Right cardiac atrium (tissue), 5 donors: ENCODE results near the gene KSR1. TPM values are rescaled to one million over a fixed set of nuclear protein-coding genes. Genes with fewer than 3 reads are reported as not detected.
A peak's percentile ranks its signal among the peaks of the same experiment; 100 is the strongest.
"Not testable (repeated sequence)": the region's sequence is repeated elsewhere in the genome, so short reads cannot be mapped to it uniquely, and the experiment has no call there.

Experiments
- ATAC-seq, 2 donors: fragments of 200-7000 bp; cut with Tn5 transposase; one replicate each; pipeline versions ENCODE4 v1.8.0 to v1.9.1; 2020; ENCODE audit warnings: moderate library complexity in 2 of 2, mild to moderate bottlenecking in 1 of 2
- DNase-seq, 3 donors: peaks; one replicate each; pipeline ENCODE4 v3.0.0-alpha.2; 2020
- H3K27ac ChIP-seq: one replicate; pipeline ENCODE4 v1.5.1; 2013; ENCODE audit warnings: mild to moderate bottlenecking, low read length, control low read depth, moderate library complexity
- H3K27me3 ChIP-seq: one replicate; pipeline ENCODE4 v1.6.1; 2013; ENCODE audit not compliant: control insufficient read depth, insufficient read depth
- H3K4me1 ChIP-seq: one replicate; pipeline ENCODE4 v1.6.1; 2013; ENCODE audit warnings: low read length; ENCODE audit not compliant: control insufficient read depth, insufficient read depth
- H3K4me3 ChIP-seq: one replicate; pipeline ENCODE4 v1.5.1; 2013; ENCODE audit warnings: low read length, control low read depth
- H3K9me3 ChIP-seq: one replicate; pipeline ENCODE4 v1.6.1; 2013; ENCODE audit warnings: low read length; ENCODE audit not compliant: control insufficient read depth
- WGBS: extraction: QIAGEN DNeasy Blood & Tissue Kit; methylation state at CpG from one replicate; pipeline ENCODE4 v1.1.7; 2013; 5-methylcytosine and 5-hydroxymethylcytosine counted together
- intact Hi-C, 4 donors: fragments of 100-400 bp; cut with DNase I; formaldehyde crosslinking; loops; one replicate each; pipeline versions ENCODE4 v1.11.0 to v1.14.0; 2022 to 2023
- polyA plus RNA-seq: library from polyadenylated mRNA; stranded (reverse); fragments of 200-250 nt; gene quantifications from one replicate; pipeline ENCODE4 v1.2.3, GENCODE V29; 2013
- total RNA-seq, 4 donors: library from RNA; stranded (reverse); fragmentation: NEBNext Ultra II Directional; extraction: Animal tissue kit (Norgen Biotek cat#: 25700); gene quantifications; one replicate each; pipeline ENCODE4 v1.2.1, GENCODE V29; 2021
- donor health status: healthy with polysubstance abuse.
- donor health status: DM: no; HTN: yes; CAD: no.
- donor health status: DM: no; HTN: no; CAD: no.
- donor health status: DM: no; HTN: yes; CAD: no; lungs with severe emphysema.
- donor health status: DM: yes; HTN: yes; CAD: no.

Gene KSR1
- total and polyA plus RNA-seq, 5 donors = 8.7 to 22.7 (median 13.1) TPM

GRCh38 chr17:27463235-27463677 is 7.0 kb downstream of the KSR1 start:
- intact Hi-C loops = loop anchor here in 1 of 4 donors (5.0 kb wide), 1 partner anchor 114 kb away; no protein-coding TSS in a partner anchor
- H3K4me1 ChIP-seq = peaks cover 10% of the 10 kb centered on the region
- no peaks in the 10 kb centered on the region for H3K9me3 ChIP-seq
- DNase-seq (no peak), ATAC-seq (no peak)
- H3K27ac ChIP-seq = no peak overlapping the region
- H3K27me3 ChIP-seq = no peaks in the 10 kb centered on the region
- 98% methylated on average over 4 of the region's 4 CpGs for WGBS
- no peak overlapping the region for H3K4me3 ChIP-seq

- not testable (repeated sequence) for H3K27ac ChIP-seq, H3K4me3 ChIP-seq, DNase-seq, H3K9me3 ChIP-seq, ATAC-seq, H3K4me1 ChIP-seq, H3K27me3 ChIP-seq
- intact Hi-C loops = loop anchor here in 1 of 4 donors (5.0 kb wide), 1 partner anchor 113 kb away; no protein-coding TSS in a partner anchor
- WGBS = 89% methylated on average over 3 of the region's 3 CpGs
These were observed 7.8 kb downstream of the KSR1 start for GRCh38 chr17:27464019-27464418.

DNA sequence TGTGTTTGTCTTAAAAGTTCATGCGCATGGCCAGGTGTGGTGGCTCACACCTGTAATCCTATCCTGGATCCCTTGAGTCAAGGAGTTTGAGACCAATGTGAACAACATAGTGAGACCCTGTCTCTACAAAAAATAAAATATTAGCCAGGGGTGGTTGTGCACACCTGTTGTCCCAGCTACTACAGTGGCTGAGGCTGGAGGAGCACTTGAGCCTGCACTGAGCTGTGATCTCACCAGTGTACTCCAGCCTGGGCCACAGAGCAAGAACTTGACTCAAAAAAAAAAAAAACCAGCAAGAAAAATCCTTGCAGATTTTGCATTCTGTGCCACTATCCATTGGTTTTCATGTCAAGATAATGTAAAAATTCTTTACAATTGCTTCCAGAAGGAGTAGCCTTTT is 8.2 kb downstream of the KSR1 start:
- DNase-seq = no peak
- WGBS = 96% methylated on average over 1 of the region's 1 CpG
- H3K4me1 ChIP-seq = peaks cover 10% of the 10 kb centered on the region
- H3K9me3 ChIP-seq = no peaks in the 10 kb centered on the region
- no peak overlapping the region for H3K27ac ChIP-seq
- H3K4me3 ChIP-seq = no peak overlapping the region
- no peaks in the 10 kb centered on the region for H3K27me3 ChIP-seq
- ATAC-seq = no peak
- intact Hi-C loops = loop anchor here in 1 of 4 donors (5.0 kb wide), 1 partner anchor 113 kb away; no protein-coding TSS in a partner anchor

GRCh38 chr17:27465875-27466274 is 9.6 kb downstream of the KSR1 start:
- H3K27ac ChIP-seq, H3K4me1 ChIP-seq, H3K4me3 ChIP-seq, H3K9me3 ChIP-seq, DNase-seq, H3K27me3 ChIP-seq, intact Hi-C loops, ATAC-seq: not testable (repeated sequence)
- 90% methylated on average over 2 of the region's 2 CpGs for WGBS

DNA sequence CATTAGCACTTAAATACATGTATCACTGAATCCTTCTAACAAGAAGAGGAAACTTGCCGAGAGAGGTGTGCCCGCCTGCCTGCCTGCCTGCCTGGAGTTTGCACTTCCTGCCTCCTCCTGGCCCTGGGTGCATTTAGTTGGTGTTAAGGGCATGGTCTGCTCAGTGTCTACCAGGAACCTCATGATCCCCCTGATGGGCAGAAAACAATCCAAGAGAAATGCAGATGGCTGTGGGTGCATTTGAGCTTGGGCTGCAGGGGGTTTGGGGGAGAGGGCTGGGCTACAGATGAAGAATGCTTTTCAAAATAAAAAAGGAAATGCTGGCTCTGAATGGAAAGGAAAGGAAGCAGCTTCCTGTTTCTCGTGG is 10.1 kb downstream of the KSR1 start:
- ATAC-seq = peak; percentile 43 to 49
- DNase-seq = no peak
- 52% methylated on average over 3 of the region's 3 CpGs for WGBS
- H3K27ac ChIP-seq = peak overlapping the region; percentile 63
- no peaks in the 10 kb centered on the region for H3K27me3 ChIP-seq
- H3K4me3 ChIP-seq = no peak overlapping the region
- H3K4me1 ChIP-seq = peaks cover 8% of the 10 kb centered on the region
- intact Hi-C loops = no loop called here
- H3K9me3 ChIP-seq = no peaks in the 10 kb centered on the region

DNA sequence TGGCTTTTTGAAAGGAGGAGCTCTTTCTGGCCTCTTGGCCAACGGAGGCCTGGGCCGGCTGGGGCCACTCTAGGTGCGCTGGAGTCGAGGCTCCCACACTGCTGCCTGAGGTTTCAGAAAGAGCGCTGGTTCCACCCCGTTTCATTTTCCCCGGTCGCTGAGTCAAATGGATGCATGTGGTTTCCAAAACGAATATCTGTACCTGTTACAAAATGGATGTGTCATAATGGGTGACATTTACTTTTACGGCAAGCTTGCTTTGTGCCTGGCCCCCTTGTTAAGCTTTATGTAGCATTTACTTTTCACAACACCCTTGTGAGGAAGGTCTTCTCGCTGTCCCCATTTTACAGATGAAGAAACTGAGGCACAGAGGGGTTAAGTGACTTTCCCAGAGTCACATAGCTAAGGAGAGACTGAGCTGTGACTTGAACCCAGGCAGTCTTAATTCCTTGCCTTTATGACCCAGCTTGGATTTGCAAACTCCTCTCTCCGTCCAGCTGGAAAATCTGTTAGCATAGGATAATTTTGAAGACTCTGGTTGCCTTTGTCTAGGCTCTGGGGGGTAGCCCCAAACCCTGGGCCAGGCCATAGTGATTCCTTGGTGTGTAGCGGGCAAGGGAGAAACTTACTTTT is 10.6 kb downstream of the KSR1 start:
- Histone ChIP-seq H3K4me3 (no peak overlapping the region), H3K4me1 (peaks cover 8% of the 10 kb centered on the region), H3K9me3 (no peaks in the 10 kb centered on the region), H3K27ac (peak overlapping the region; percentile 63), H3K27me3 (no peaks in the 10 kb centered on the region)
- DNase-seq (peak in 1 of 3 donors; percentile 65), ATAC-seq (peak; percentile 28 to 75)
- intact Hi-C loops = no loop called here
- WGBS = 63% methylated on average over 13 of the region's 13 CpGs

DNA sequence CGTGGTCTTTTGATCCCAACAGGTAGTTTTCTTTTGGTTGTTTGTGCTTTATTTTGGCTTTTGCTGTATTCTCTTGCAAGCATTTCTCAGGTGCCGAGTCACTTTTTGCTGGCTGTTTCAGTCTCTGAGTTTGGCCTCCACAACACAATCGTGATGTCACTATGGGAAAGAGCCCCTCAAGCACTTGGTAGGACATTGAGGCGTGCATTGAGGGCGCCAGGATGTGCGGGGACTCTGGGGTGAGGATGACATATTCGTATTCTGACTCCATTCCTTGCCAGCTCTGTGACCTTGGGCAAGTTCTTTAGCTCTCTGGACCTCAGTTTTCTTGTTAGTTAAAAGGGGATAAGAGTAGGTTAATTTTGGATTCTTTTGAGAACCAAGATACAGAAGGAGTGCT is 13.0 kb downstream of the KSR1 start:
- H3K4me1 ChIP-seq = peaks cover 12% of the 10 kb centered on the region
- 75% methylated on average over 7 of the region's 7 CpGs for WGBS
- H3K27ac ChIP-seq = no peak overlapping the region
- intact Hi-C loops = no loop called here
- H3K27me3 ChIP-seq = no peaks in the 10 kb centered on the region
- no peak for DNase-seq
- ATAC-seq = no peak
- no peaks in the 10 kb centered on the region for H3K9me3 ChIP-seq
- no peak overlapping the region for H3K4me3 ChIP-seq

GRCh38 chr17:27471321-27472269 is 15.3 kb downstream of the KSR1 start:
- Histone ChIP-seq H3K27ac (no peak overlapping the region), H3K4me3 (no peak overlapping the region), H3K27me3 (no peaks in the 10 kb centered on the region), H3K4me1 (peaks cover 11% of the 10 kb centered on the region), H3K9me3 (no peaks in the 10 kb centered on the region)
- WGBS = 86% methylated on average over 14 of the region's 14 CpGs
- intact Hi-C loops = no loop called here
- ATAC-seq (no peak), DNase-seq (no peak)

GRCh38 chr17:27473190-27473747 is 17.0 kb downstream of the KSR1 start:
- WGBS = 89% methylated on average over 6 of the region's 6 CpGs
- intact Hi-C loops = no loop called here

DNA sequence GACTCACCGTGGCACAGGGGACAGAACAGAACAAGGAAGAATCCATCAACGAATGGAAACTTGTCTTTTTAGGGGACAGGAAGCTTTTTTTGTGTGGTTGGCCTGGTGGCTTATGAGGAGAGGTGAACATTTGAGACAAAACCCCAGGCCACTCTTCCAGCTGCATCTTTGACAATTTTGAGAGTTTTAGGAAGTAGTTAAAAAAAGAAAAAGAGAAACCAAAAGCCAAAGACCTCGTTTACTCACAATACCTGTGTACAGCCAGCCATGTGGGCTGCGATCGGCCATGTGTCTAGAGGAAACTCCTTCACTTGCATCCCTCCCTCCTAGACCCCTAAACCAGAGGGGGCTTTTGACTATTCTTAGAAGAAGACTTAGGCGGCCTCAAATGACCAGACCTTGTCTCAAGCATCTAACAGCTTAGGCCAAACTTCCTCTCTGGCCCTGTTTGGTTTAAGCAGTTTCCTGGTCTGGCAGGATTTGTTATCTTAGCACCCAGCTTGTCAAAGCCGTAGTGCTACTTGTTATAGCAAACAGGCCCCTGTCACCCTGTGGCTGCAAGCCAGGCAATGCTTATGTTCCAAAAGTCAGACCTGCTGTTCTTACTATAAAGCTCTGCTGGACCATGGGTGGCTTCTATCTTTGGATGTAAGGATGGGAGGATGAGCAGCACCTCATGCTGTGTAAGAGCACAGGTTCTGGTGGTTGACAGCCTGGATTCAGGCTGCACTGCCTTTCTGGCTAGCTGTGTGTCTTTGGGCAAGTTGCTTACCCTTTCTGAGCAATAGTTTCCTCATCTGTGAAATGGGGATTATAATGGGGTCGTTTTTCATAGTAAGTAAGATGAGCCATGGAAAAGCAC is 17.7 kb downstream of the KSR1 start:
- Histone ChIP-seq H3K27me3 (no peaks in the 10 kb centered on the region), H3K27ac (no peak overlapping the region), H3K9me3 (no peaks in the 10 kb centered on the region), H3K4me3 (no peak overlapping the region), H3K4me1 (peaks cover 6% of the 10 kb centered on the region)
- intact Hi-C loops = no loop called here
- DNase-seq = peak; percentile 57 to 83 (median 79)
- peak; percentile 38 to 62 for ATAC-seq
- 38% methylated on average over 8 of the region's 8 CpGs for WGBS

More at GRCh38 chr17:27473190-27473747, 17.0 kb downstream of the KSR1 start:
- DNase-seq (no peak), ATAC-seq (peak in 1 of 2 donors; percentile 16)
- Histone ChIP-seq H3K27me3 (no peaks in the 10 kb centered on the region), H3K9me3 (no peaks in the 10 kb centered on the region), H3K4me3 (no peak overlapping the region), H3K4me1 (peaks cover 6% of the 10 kb centered on the region), H3K27ac (no peak overlapping the region)
